NB4 (cell line): ENCODE measurements around the gene MAN2A1.

Source experiments
- CTCF ChIP-seq: IDR thresholded peaks from one replicate; pipeline ENCODE4 v1.5.1; 2012; ENCODE audit warnings: low read depth, low read length
- MYC ChIP-seq: IDR thresholded peaks from 2 replicates; pipeline ENCODE4 v1.6.1; 2011; ENCODE audit warnings: low read depth, low read length
- POLR2A ChIP-seq: IDR thresholded peaks from 2 replicates; pipeline ENCODE4 v1.6.1; 2011; ENCODE audit warnings: mild to moderate bottlenecking; ENCODE audit not compliant: insufficient read length; ENCODE audit errors: extremely low read depth
- TF ChIP-seq, protein P1 (sequence below): IDR thresholded peaks from 2 replicates; pipeline ENCODE4 v1.6.1; 2011; ENCODE audit warnings: low read depth, low read length

DNA sequence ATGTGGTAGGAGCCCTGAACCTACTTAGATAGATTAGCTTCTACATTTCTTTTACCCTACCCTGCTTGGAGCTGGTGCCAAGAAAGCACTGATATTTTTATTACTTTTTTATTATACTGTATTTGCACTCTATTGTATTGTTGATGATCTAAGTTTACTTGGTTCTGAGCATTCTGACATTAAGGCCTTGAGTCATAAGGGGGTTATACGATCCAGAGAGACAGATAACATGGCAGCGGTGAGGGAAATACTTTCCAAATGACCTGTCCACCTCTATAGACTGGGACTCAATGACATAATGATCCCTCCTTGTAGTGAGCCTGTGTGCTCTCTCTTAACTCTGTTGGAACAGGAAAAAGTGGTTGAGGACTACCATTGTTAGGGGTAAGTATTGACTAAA, 176.3 kb downstream of the MAN2A1 start:
- no peak for TF ChIP-seq CTCF
- no peak for TF ChIP-seq POLR2A
- no peak for TF ChIP-seq MYC
- TF ChIP-seq, protein P1, sequence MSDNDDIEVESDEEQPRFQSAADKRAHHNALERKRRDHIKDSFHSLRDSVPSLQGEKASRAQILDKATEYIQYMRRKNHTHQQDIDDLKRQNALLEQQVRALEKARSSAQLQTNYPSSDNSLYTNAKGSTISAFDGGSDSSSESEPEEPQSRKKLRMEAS = no peak
